Measurements from ENCODE around the gene LIFR. TPM values are rescaled to one million over a fixed set of nuclear protein-coding genes. Genes with fewer than 3 reads are reported as not detected.

The LIFR gene
- polyA plus RNA-seq, 1 donor from 2014 or later = 5.8 TPM

GRCh38 chr5:38557308-38557710, 863 bp upstream of the LIFR start:
- TF ChIP-seq SMC3 (conservative IDR thresholded peaks at IDR 0.05; ENCODE audit: poor library complexity) (no peak), EP300 (conservative IDR thresholded peaks at IDR 0.05; ENCODE audit: poor library complexity, severe bottlenecking) (no peak), MXI1 (conservative IDR thresholded peaks at IDR 0.05; ENCODE audit: poor library complexity, severe bottlenecking) (no peak), RAD21 (conservative IDR thresholded peaks at IDR 0.05) (no peak), POLR2AphosphoS5 (IDR thresholded peaks at IDR 0.05) (no peak), EZH2 (IDR thresholded peaks at IDR 0.05; ENCODE audit: borderline replicate concordance, insufficient read depth, low read length, poor library complexity, severe bottlenecking) (no peak), TAF1 (IDR thresholded peaks at IDR 0.05; ENCODE audit: low read depth) (no peak)
- TF ChIP-seq, protein P1, sequence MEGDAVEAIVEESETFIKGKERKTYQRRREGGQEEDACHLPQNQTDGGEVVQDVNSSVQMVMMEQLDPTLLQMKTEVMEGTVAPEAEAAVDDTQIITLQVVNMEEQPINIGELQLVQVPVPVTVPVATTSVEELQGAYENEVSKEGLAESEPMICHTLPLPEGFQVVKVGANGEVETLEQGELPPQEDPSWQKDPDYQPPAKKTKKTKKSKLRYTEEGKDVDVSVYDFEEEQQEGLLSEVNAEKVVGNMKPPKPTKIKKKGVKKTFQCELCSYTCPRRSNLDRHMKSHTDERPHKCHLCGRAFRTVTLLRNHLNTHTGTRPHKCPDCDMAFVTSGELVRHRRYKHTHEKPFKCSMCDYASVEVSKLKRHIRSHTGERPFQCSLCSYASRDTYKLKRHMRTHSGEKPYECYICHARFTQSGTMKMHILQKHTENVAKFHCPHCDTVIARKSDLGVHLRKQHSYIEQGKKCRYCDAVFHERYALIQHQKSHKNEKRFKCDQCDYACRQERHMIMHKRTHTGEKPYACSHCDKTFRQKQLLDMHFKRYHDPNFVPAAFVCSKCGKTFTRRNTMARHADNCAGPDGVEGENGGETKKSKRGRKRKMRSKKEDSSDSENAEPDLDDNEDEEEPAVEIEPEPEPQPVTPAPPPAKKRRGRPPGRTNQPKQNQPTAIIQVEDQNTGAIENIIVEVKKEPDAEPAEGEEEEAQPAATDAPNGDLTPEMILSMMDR (IDR thresholded peaks at IDR 0.05; ENCODE audit: poor library complexity, severe bottlenecking) = no peak
- TF ChIP-seq, protein P2, sequence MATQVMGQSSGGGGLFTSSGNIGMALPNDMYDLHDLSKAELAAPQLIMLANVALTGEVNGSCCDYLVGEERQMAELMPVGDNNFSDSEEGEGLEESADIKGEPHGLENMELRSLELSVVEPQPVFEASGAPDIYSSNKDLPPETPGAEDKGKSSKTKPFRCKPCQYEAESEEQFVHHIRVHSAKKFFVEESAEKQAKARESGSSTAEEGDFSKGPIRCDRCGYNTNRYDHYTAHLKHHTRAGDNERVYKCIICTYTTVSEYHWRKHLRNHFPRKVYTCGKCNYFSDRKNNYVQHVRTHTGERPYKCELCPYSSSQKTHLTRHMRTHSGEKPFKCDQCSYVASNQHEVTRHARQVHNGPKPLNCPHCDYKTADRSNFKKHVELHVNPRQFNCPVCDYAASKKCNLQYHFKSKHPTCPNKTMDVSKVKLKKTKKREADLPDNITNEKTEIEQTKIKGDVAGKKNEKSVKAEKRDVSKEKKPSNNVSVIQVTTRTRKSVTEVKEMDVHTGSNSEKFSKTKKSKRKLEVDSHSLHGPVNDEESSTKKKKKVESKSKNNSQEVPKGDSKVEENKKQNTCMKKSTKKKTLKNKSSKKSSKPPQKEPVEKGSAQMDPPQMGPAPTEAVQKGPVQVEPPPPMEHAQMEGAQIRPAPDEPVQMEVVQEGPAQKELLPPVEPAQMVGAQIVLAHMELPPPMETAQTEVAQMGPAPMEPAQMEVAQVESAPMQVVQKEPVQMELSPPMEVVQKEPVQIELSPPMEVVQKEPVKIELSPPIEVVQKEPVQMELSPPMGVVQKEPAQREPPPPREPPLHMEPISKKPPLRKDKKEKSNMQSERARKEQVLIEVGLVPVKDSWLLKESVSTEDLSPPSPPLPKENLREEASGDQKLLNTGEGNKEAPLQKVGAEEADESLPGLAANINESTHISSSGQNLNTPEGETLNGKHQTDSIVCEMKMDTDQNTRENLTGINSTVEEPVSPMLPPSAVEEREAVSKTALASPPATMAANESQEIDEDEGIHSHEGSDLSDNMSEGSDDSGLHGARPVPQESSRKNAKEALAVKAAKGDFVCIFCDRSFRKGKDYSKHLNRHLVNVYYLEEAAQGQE (IDR thresholded peaks at IDR 0.05; ENCODE audit: borderline replicate concordance) = no peak
- Histone ChIP-seq H3K4me3 (ENCODE audit: low read length) (peak overlapping the region; percentile 91), H4K20me1 (ENCODE audit: insufficient read depth) (no peaks in the 10 kb centered on the region), H3K9me3 (ENCODE audit: low read length) (no peaks in the 10 kb centered on the region), H3K9me2 (ENCODE audit: insufficient read depth, low read length) (no peaks in the 10 kb centered on the region), H3F3A (ENCODE audit: insufficient read depth, low read length, poor library complexity, severe bottlenecking) (no peaks in the 10 kb centered on the region), H3K36me3 (ENCODE audit: insufficient read depth, low read length) (no peaks in the 10 kb centered on the region), H3K9ac (ENCODE audit: low read length) (peak overlapping the region; percentile 93), H2AFZ (ENCODE audit: low read depth, low read length) (peak overlapping the region; percentile 90), H3K27me3 (ENCODE audit: insufficient read depth, low read depth, low read length) (no peaks in the 10 kb centered on the region), H3K27ac (ENCODE audit: low read length) (peak overlapping the region; percentile 91), H3K4me2 (ENCODE audit: low read length) (peak overlapping the region; percentile 77), H3K79me2 (replicated peaks; ENCODE audit: insufficient read depth, low read length) (no peaks in the 10 kb centered on the region)

DNA sequence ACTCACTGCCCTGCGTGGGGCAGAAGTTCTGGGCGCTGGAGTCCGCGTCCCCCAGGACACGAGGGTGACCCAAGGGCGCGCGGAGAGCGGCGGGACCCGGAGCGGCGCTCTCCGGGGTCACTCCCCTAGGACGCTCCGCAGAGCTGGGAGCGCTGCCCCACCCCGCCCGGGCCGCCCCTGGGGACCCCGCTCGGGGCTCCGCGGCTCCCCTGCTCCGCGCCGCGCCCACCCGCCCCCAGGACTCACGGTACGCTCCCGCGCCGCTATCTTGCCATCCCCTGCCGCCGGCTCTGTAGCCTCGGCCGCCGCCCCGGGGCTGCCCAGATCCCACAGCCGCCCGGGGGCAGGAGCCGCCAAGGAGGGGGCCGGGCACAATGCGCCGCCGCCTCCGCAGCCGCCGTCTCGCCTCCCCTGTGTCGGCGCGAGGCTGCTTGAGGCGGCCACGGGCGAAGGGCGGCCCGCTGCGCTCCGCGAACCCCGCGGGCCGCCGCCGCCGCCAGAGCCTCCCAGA, 303 bp downstream of the LIFR start:
- Histone ChIP-seq H4K20me1 (ENCODE audit: insufficient read depth) (no peaks in the 10 kb centered on the region), H3K27me3 (ENCODE audit: insufficient read depth, low read depth, low read length) (no peaks in the 10 kb centered on the region), H3K9me3 (ENCODE audit: low read length) (no peaks in the 10 kb centered on the region), H3K27ac (ENCODE audit: low read length) (no peak overlapping the region), H3K4me2 (ENCODE audit: low read length) (peak overlapping the region; percentile 81), H3K79me2 (replicated peaks; ENCODE audit: insufficient read depth, low read length) (no peaks in the 10 kb centered on the region), H3K4me3 (ENCODE audit: low read length) (peak overlapping the region; percentile 75), H2AFZ (ENCODE audit: low read depth, low read length) (no peak overlapping the region), H3K36me3 (ENCODE audit: insufficient read depth, low read length) (no peaks in the 10 kb centered on the region), H3F3A (ENCODE audit: insufficient read depth, low read length, poor library complexity, severe bottlenecking) (no peaks in the 10 kb centered on the region), H3K9me2 (ENCODE audit: insufficient read depth, low read length) (no peaks in the 10 kb centered on the region), H3K9ac (ENCODE audit: low read length) (peak overlapping the region; percentile 71)
- TF ChIP-seq, protein P1 (IDR thresholded peaks at IDR 0.05; ENCODE audit: poor library complexity, severe bottlenecking) = peak; percentile 20
- peak; percentile 23 for TF ChIP-seq MXI1 (conservative IDR thresholded peaks at IDR 0.05; ENCODE audit: poor library complexity, severe bottlenecking)
- TF ChIP-seq, protein P2 (IDR thresholded peaks at IDR 0.05; ENCODE audit: borderline replicate concordance) = no peak

Data from neural cell (in vitro differentiated cells).